RKO (cell line): ENCODE results near the gene TMEM203.
A peak's percentile ranks its signal among the peaks of the same experiment; 100 is the strongest.

Source experiments
- DNase-seq: peaks from one replicate; pipeline ENCODE4 v3.0.0-alpha.2; 2016; ENCODE audit warnings: low spot score

TMEM203 gene

GRCh38 chr9:137181680-137182079 is 23.8 kb downstream of the TMEM203 start:
- DNase-seq: no peak

GRCh38 chr9:137180491-137180890 is 25.0 kb downstream of the TMEM203 start:
- DNase-seq: no peak

DNA sequence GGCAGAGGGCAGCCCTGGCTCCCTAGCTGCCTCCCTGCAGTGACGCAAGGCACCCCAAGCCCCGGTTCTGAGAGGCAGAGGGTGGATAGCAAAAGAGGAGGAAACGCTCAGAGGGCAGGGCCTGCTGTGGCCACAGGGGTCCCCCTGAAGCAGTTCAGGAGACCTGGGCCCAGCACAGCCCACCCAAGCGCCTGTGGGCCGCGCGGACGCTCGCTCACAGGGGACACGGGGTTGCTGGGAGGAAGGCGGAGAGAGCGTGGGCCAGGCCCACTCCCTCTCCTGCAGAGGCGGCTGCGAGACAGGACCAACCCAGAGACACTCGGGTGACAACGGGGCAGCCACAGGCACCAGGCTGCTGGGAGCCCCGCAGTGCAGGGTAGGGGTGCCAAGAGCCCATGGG is 25.7 kb downstream of the TMEM203 start:
- DNase-seq: no peak

- no peak for DNase-seq
These were observed 26.4 kb downstream of the TMEM203 start for GRCh38 chr9:137178939-137179630.

GRCh38 chr9:137178201-137178938 is 27.1 kb downstream of the TMEM203 start:
- DNase-seq: no peak

DNA sequence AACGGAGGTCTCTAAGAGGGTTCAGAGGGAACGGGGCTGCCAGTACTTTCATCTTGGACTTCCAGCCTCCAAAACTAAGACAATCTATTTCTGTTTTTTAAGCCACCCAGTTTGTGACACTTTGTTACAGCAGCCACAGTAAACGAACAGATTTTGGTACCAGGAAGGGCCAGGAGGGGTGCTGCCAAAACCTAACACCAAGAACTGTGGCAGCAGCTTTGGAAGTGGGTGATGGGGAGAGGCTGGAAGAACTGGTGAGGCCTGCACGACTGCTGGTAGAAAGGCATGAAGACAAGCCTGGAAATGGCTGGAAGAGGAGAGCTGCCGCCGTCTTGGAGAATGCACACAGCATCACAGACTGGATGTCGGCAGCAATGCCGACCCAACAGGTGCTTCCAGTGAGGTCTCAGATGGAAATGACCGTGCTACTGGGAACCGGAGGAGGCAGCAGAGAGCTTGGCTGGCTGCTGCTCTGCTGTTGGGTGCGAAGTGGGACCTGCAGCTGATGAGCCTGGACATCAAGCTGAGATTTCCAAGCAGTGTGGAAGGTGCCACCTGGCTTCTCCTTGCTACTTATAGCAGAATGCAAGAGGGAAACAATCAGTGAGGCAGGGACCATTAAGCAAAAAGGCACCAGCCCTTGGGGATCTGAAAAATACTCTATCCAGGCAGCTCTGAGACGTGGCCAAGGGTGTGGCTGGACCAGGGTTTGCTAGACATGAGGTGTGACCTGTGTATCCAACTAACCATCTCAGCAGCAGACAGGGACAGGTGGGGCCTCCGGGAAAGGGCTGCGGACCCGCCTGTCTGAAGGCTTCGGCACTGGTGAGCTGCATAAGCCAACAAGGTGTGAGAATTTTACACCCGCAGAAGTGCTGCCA is 28.9 kb downstream of the TMEM203 start:
- no peak for DNase-seq

DNA sequence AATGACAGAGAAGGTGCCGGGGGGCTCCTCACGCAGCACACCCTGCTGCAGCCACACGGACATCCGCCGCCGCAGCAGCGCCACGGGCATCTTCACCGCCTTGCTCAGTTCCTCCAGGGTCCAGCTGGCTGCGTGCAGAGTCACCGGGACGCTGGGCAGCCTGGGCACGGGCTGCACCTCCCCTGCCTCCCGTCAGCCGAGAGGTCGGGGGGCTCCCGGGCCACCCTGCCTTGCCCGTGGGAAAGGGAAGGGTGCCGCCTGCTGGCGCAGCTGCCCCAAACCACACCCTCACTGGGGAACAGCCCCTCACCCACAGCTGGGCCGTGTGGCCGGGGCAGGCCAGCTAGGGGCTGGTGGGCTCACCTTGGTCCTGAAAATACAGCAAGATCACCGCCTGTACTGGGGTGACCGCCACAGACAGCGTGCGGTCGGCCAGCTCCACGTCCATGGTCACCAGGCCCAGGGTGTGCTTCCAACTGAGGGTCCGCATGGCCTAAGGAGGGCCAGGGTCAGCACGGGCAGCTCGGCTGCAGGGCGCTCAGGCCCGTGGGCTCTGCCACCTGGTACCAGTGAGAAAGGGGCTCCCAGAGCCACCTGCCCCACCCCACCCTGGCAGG is 30.0 kb downstream of the TMEM203 start:
- no peak for DNase-seq

GRCh38 chr9:137174722-137175293 is 30.6 kb downstream of the TMEM203 start:
- DNase-seq: no peak

DNA sequence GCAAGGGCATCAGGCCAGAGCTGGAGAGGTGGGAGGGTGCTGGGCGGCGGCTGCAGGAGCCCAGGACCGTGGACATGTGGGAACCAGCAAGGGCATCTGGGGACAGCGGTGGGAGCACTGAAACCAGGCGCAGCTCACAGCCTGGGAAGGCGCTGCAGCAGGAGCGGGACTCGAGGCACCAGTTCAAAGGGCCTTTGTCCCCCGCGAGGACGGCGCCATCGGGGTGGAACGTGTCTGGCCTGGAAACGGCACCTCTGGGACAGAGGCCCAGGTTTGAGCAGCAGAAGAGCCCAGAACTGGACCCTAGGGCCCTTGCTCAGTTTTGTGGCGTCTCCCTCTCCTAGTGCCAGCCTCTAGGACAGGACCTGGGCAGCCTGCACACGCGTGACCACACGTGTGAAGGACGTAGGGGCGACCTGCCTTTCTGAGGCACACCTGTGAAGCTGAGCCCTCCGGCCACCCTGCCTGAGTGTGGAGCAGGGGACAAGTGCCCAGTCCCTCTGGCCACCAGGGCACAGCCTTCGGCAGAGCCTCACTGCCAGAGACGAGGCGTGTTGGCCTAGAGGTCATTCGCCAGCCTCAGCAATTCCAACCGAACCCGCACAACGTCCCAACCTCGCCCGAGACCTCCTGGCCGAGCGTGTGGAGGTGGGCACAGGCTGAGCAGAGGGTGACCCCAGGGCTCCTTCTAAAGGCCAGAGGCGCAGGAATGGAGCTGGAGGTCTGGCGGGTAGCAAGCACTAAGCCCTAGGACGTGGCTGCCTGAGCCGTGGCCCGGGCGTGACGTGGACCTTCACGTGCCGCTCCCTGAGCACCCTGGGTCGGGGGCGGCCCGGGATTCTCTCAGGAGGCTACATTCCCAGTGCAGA is 31.4 kb downstream of the TMEM203 start:
- DNase-seq: no peak

- no peak for DNase-seq
These were observed 32.3 kb downstream of the TMEM203 start for GRCh38 chr9:137172901-137173795.

DNA sequence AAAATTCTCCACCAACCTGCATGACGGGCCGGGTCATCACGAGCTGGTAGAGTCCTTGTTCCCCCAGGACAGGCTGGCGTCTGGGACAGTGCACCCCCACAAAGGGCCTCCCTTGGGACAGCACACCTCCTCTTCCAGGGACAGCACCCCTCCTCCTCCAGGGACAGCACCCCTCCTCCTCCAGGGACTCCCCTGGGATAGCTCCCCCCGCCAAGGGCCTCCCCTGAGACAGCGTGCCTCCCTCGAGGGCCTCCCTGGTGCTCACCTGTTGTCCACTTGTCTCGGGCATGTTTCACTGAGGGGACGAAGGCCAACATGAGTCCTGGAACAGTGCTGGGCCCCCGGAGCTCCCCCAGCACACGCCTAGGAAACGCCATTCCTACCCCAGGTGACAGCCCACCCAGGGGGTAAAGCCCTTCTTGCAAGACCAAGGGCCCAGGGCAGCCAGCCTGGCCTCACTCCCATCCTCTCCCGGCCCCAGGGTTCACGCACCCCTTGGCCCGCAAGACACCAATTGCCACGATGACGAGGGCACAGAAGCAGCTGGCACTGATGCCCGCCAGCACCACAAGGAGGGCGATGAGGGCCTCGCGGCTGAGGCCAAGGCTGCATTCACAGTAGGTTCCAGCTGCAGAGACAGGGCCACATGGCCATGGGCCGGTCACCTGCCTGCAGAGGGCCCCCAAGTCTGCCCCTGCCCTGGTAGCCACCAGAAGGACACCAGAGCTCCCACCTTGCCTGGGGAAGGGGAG is 34.1 kb downstream of the TMEM203 start:
- no peak for DNase-seq

DNA sequence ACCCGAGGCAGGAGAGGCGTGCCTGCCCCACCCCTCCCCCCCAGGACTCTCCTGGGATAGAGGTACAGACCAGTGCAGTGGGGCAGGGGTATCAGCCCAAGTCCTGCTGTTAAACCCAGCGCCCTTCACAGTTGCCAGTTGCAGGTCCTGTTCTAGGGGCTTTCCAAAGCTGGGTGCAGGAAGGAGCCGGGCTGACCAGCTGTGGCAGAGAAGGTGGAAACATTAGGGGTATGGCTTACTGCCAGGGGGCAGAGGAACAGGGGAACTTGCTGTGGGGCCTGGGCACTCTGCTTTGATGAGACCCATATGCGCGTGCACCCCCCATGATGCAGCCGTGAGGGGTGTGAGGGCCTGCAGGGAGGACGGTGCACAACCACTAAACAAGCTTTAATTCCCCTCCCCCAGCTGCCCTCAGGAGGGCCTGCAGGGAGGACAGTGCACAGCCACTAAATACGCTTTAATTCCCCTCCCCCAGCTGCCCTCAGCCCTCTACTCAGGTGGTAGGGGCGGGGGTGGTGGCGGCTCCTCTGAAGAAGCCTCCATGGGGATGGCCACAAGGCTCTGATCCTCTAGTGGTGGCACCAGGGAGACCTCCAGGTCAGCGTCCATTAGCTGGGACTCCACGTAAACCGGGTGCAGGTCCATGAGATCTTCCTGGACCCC is 34.8 kb downstream of the TMEM203 start:
- DNase-seq: no peak

GRCh38 chr9:137169896-137170358 is 35.5 kb downstream of the TMEM203 start, which contains the start of gene LRRC26:
LRRC26 (minus strand) TSS chr9:137170051; CDS start chr9:137169943, 108 bp downstream.
- no peak for DNase-seq

DNA sequence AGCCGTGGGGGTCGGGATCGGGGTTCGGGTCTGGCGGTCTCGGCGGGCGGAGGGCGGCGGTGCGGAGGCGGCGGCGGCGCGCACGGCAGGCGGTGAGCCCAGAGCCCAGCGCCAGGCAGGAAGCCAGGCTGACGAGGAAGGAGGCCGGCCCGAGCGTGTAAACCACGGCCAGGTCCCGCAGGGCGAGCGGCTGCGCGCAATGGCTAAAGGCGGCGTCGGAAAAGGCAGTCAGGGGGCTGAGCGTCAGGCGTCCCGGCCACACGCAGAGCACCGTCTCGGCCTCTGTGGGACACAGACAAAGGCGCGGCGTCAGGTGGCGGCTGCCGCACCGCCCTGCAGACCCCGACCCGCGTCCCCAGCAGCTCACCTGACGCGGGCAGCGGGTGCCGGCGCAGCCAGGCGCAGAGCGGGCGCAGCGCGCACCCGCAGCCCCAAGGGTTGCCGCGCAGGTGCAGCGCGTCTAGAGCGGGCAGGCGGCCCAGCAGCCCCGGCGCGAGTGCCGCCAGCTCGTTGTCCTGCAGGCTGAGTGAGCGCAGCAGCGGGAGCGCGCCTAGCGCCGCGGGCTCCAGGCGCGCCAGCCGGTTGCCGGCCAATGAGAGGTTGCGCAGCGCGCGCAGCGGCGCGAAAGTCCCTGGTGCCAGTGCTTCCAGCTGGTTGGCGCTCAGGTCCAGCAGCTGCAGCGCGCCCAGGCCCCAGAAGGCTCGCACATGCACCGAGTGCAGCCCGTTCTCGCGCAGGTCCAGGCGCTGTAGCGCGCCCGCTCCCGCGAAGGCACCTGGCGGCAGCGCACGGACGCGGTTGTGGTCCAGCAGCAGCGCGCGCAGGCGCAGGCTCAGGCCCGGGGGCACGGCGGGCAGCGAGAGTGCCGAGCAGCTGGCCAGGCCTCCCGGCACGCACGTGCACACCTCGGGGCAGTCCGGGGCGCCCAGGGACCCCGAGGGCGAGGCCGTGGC is 36.3 kb downstream of the TMEM203 start:
- DNase-seq: peak; percentile 97

- peak; percentile 77 for DNase-seq
These were observed 36.9 kb downstream of the TMEM203 start for GRCh38 chr9:137168573-137168903.

DNA sequence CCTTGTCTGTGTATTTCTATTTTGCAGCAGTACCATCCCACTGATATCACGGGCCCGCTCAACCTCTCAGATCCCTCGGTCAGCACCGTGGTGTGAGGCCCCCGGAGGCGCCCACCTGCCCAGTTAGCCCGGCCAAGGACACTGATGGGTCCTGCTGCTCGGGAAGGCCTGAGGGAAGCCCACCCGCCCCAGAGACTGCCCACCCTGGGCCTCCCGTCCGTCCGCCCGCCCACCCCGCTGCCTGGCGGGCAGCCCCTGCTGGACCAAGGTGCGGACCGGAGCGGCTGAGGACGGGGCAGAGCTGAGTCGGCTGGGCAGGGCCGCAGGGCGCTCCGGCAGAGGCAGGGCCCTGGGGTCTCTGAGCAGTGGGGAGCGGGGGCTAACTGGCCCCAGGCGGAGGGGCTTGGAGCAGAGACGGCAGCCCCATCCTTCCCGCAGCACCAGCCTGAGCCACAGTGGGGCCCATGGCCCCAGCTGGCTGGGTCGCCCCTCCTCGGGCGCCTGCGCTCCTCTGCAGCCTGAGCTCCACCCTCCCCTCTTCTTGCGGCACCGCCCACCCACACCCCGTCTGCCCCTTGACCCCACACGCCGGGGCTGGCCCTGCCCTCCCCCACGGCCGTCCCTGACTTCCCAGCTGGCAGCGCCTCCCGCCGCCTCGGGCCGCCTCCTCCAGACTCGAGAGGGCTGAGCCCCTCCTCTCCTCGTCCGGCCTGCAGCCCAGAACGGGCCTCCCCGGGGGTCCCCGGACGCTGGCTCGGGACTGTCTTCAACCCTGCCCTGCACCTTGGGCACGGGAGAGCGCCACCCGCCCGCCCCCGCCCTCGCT is 37.5 kb downstream of the TMEM203 start:
- DNase-seq: peak; percentile 94
